ENCODE data around the gene SENP6.

Gene SENP6

DNA sequence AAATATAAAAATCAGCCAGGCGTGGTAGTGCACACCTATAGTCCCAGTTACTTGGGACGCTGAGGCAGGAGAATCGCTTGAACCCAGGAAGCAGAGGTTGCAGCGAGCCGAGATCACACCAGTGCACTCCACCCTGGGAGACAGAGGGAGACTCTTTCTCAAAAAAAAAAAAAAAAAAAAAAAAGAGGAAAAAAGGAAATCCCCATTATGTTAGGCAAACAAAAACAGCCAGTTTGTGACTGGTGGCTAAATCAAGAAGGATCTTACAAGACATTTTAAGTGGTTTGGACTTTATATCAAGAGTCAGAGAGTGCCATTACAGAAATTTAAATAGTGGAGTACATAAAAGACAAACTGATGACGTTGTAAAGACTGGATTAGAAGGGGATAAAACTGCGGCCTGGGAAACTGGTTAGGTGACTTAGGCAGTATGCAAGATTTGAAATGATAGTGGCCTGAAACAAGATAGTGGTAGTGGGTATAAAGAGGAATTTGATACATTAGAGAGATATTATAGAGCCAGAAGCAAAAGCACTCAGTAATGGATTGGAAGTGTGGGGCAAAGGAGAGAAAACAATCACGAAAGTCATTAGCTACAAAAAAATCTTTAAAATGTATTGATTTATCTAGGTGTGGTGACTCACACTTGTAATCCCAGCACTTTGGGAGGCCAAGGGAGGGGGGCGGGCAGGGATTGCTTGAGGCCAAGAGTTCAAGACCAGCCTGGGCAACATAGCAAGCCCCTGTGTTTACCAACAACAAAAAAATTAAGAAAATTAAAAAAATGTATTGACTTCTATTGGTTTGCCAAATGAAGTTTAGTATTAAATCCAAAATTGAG, 145.7 kb downstream of the SENP6 start:
- H3K9me3 ChIP-seq (ENCODE audit: control insufficient read depth, low read length) = no peaks in the 10 kb centered on the region
- WGBS, 2 experiments (ENCODE audit: insufficient coverage in 2 of 2) = 76 to 85% methylated on average over 5 to 6 of the region's 9 CpGs
- H3K27ac ChIP-seq (ENCODE audit: low read depth, low read length, severe bottlenecking) = no peak overlapping the region
- H3K4me1 ChIP-seq (ENCODE audit: control insufficient read depth, insufficient read depth, low read length, poor library complexity, severe bottlenecking) = peaks cover 9% of the 10 kb centered on the region
- H3K36me3 ChIP-seq (ENCODE audit: control insufficient read depth, insufficient read depth, low read length) = no peaks in the 10 kb centered on the region
- H3K4me3 ChIP-seq (ENCODE audit: extremely low read depth, insufficient read depth, low read length, poor library complexity, severe bottlenecking) = no peak overlapping the region

DNA sequence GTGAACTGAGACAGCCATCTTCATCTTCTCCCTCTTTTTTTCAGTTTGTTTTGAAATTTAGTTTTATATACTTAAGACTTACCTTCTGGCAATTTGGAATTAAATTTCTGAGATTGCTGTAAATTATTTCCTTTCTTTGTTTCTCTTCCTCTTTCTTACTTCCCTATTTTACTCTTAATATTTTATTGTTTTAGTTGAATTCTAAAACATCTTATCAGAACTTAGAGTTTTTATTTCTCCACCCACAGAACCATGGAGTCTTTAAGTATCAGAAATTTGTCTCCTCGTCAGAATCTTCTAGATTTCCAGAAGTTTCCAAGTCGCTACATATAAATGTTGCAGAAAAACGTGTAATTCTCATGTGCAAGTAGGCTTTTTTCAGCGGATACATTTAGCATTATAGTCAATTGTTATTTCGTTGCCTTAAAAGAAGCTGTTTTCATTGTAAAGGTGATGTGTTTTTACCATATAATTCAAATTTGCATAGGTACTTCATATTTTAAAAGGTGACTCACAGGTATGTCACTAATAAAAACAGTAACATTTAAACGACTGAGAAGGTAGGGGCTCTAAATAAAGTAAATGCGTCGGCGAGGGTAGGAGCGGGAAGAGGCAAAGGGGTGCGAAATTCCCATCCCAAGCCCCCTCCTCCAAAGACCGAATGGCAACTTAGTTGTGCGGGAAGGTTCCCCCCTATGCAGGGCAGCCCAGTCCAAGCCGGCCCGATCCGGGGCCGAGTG, 146.5 kb downstream of the SENP6 start:
- 13 to 15% methylated on average over 9 of the region's 17 CpGs for WGBS, 2 experiments (ENCODE audit: insufficient coverage in 2 of 2)
- H3K9me3 ChIP-seq (ENCODE audit: control insufficient read depth, low read length) = no peaks in the 10 kb centered on the region

DNA sequence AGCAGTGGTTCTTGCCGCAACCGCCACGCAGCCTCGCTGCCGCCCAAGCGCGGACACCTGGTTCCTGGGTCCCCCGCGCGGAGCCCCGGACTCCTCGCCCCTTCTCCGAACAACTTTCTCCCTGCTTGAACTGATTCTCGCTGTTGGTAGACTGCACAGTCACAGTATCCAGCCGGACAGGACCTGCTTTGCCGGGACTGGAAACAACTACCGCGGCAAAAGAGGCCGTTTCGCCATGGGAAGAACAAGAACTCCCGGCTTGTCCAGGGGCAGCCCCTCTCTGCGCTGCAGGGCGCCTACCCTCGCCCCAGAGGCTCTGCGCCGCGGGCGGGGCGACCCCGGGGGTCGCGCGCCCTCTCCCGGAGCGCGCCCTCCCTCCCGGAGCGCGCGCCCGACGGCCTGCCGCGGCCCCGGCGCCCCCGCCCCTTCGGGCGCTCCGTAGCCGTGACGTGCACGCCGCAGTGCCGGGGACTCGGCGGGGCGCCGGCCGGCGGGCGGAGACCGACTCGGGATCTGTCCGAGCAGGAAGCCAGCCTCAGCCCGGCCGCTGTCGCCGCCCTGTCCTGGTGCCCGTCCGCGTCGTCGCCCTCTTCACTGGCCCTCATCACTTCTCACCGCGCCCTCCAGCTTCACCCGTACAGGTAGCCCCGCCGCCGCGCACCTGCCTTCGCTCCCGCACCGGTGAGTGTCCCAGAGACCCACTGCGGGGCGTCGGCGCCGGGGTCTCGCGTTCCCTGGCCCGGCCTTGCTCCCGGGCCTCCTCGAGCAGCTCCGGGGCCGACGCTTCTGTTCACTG, 147.3 kb downstream of the SENP6 start, which contains the start of gene MYO6:
MYO6 (plus strand) TSS at position 497 of the 796 bp plus-strand sequence. CDS start 68,309 bp downstream, outside the sequence.
- H3K27ac ChIP-seq (ENCODE audit: low read depth, low read length, severe bottlenecking) = peak within 1 kb of the TSS; percentile 78
- WGBS, 2 experiments (ENCODE audit: insufficient coverage in 2 of 2) = 0% methylated on average over 51 to 78 of the region's 97 CpGs
- H3K36me3 ChIP-seq (ENCODE audit: control insufficient read depth, insufficient read depth, low read length) = no peaks in the 10 kb centered on the region
- peaks cover 12% of the 10 kb centered on the region for H3K4me1 ChIP-seq (ENCODE audit: control insufficient read depth, insufficient read depth, low read length, poor library complexity, severe bottlenecking)
- H3K9me3 ChIP-seq (ENCODE audit: control insufficient read depth, low read length) = no peaks in the 10 kb centered on the region
- H3K4me3 ChIP-seq (ENCODE audit: extremely low read depth, insufficient read depth, low read length, poor library complexity, severe bottlenecking) = peak within 1 kb of the TSS; percentile 86

More for the DNA sequence above, 146.5 kb downstream of the SENP6 start:
- H3K4me1 ChIP-seq (ENCODE audit: control insufficient read depth, insufficient read depth, low read length, poor library complexity, severe bottlenecking) = peaks cover 9% of the 10 kb centered on the region
- H3K27ac ChIP-seq (ENCODE audit: low read depth, low read length, severe bottlenecking) = peak overlapping the region; percentile 78
- H3K4me3 ChIP-seq (ENCODE audit: extremely low read depth, insufficient read depth, low read length, poor library complexity, severe bottlenecking) = peak overlapping the region; percentile 86
- H3K36me3 ChIP-seq (ENCODE audit: control insufficient read depth, insufficient read depth, low read length) = no peaks in the 10 kb centered on the region

DNA sequence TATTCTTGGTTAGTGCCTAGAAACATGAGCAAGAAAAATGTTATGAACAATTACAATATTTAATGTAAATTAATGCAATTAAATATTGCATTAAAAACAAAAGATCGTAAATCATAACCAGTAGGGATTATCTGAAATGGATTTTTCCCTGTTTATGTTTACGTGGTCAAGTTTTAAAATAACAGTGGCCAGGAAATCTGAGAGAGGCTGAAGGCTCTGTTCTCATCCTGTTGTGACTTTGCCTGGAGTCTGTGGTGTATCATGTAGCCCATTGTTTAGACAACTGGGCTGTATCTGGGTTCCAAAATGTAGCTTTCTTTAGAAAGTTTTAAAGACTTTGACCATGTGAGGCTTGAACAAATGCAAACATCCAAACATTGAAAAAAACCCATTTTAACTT, 149.8 kb downstream of the SENP6 start:
- 84 to 89% methylated on average over 1 to 2 of the region's 2 CpGs for WGBS, 2 experiments (ENCODE audit: insufficient coverage in 2 of 2)
- Histone ChIP-seq H3K4me3 (ENCODE audit: extremely low read depth, insufficient read depth, low read length, poor library complexity, severe bottlenecking) (no peak overlapping the region), H3K27ac (ENCODE audit: low read depth, low read length, severe bottlenecking) (no peak overlapping the region), H3K4me1 (ENCODE audit: control insufficient read depth, insufficient read depth, low read length, poor library complexity, severe bottlenecking) (peaks cover 13% of the 10 kb centered on the region), H3K36me3 (ENCODE audit: control insufficient read depth, insufficient read depth, low read length) (no peaks in the 10 kb centered on the region), H3K9me3 (ENCODE audit: control insufficient read depth, low read length) (no peaks in the 10 kb centered on the region)

DNA sequence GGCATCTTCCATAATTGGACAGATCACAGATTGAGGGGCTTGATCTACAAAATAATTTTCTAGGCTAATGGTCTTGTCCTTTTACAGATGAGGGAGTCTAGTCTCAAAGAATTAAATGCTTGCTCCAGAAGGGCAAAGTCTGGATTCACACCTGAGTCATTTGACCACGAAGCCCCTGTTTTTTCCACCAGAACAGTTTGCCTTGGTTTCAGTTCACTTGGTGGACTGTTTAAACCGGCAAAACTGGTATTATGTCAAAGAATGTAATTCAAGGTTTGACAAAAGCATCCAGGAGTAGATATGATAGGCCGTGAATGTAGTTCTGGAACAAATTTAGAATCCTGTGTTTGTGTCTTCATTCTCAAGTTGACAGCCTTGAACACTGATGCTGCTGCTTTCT, 150.7 kb downstream of the SENP6 start:
- H3K36me3 ChIP-seq (ENCODE audit: control insufficient read depth, insufficient read depth, low read length) = no peaks in the 10 kb centered on the region
- H3K9me3 ChIP-seq (ENCODE audit: control insufficient read depth, low read length) = no peaks in the 10 kb centered on the region
- 96 to 100% methylated on average over 3 of the region's 3 CpGs for WGBS, 2 experiments (ENCODE audit: insufficient coverage in 2 of 2)
- H3K4me1 ChIP-seq (ENCODE audit: control insufficient read depth, insufficient read depth, low read length, poor library complexity, severe bottlenecking) = peaks cover 13% of the 10 kb centered on the region
- no peak overlapping the region for H3K4me3 ChIP-seq (ENCODE audit: extremely low read depth, insufficient read depth, low read length, poor library complexity, severe bottlenecking)
- H3K27ac ChIP-seq (ENCODE audit: low read depth, low read length, severe bottlenecking) = peak overlapping the region; percentile 43

DNA sequence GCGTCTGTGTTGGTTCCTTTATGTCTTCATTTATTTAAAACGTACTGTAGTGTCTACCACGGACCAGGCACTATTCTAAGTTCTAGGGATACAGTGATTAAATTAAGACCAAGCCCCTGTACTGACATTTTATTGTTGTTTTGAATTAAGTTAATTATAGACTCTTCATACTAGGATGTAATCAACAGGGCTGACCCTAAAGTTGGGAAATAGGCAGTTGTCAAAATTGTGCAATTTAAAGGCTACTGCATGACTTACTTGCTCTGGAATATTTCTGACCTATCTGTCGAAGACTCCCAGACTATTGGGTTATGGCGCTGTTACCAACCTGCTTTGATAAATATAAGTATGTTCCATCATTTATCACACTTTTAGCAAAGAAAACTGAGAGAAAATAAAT, 154.0 kb downstream of the SENP6 start:
- Histone ChIP-seq H3K36me3 (ENCODE audit: control insufficient read depth, insufficient read depth, low read length) (no peaks in the 10 kb centered on the region), H3K27ac (ENCODE audit: low read depth, low read length, severe bottlenecking) (no peak overlapping the region), H3K4me1 (ENCODE audit: control insufficient read depth, insufficient read depth, low read length, poor library complexity, severe bottlenecking) (peaks cover 13% of the 10 kb centered on the region), H3K4me3 (ENCODE audit: extremely low read depth, insufficient read depth, low read length, poor library complexity, severe bottlenecking) (no peak overlapping the region), H3K9me3 (ENCODE audit: control insufficient read depth, low read length) (no peaks in the 10 kb centered on the region)
- WGBS, 2 experiments (ENCODE audit: insufficient coverage in 2 of 2) = 100% methylated on average over 1 to 2 of the region's 5 CpGs

DNA sequence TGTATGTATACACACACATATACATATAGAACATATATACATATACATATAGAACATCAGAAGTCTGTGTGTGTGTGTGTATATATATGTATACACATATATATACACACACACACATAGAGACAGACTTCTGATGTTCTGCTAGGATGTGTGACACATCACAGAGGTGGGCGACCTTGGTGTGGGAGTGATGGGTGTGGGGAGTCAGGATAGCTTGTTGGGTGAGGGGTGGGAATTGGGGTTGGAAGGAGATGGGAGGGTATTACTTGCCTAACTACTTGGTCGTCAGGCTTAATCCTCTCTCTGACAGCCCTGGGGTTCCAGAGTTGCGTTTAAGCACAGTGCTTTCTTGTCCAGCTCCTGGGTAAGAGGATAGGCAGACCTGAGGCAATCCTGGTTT, 155.6 kb downstream of the SENP6 start:
- 87 to 100% methylated on average over 1 to 2 of the region's 3 CpGs for WGBS, 2 experiments (ENCODE audit: insufficient coverage in 2 of 2)
- peaks cover 7% of the 10 kb centered on the region for H3K4me1 ChIP-seq (ENCODE audit: control insufficient read depth, insufficient read depth, low read length, poor library complexity, severe bottlenecking)

DNA sequence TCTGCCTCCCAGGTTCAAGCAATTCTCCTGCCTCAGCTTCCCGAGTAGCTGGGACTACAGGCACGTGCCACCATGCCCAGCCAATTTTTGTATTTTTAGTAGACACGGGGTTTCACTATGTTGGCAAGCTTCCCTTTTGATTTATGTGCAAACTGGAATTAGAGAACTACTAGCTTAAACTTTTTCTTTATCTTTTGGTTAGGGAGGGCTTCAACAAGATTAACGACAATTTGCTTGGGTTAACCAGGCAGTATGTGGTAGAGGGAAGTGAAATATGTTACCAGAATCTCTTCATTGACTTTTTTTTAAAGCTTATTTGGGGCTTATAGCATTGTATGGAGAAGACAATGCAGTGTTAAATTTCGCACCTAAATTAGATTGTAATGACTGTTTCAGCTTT, 156.4 kb downstream of the SENP6 start:
- H3K4me3 ChIP-seq (ENCODE audit: extremely low read depth, insufficient read depth, low read length, poor library complexity, severe bottlenecking) = no peak overlapping the region
- H3K27ac ChIP-seq (ENCODE audit: low read depth, low read length, severe bottlenecking) = no peak overlapping the region
- WGBS, 2 experiments (ENCODE audit: insufficient coverage in 2 of 2) = 93 to 100% methylated on average over 3 to 5 of the region's 5 CpGs
- H3K36me3 ChIP-seq (ENCODE audit: control insufficient read depth, insufficient read depth, low read length) = no peaks in the 10 kb centered on the region
- no peaks in the 10 kb centered on the region for H3K9me3 ChIP-seq (ENCODE audit: control insufficient read depth, low read length)
- H3K4me1 ChIP-seq (ENCODE audit: control insufficient read depth, insufficient read depth, low read length, poor library complexity, severe bottlenecking) = peaks cover 7% of the 10 kb centered on the region

More for the DNA sequence above, 155.6 kb downstream of the SENP6 start:
- no peak overlapping the region for H3K27ac ChIP-seq (ENCODE audit: low read depth, low read length, severe bottlenecking)
- H3K36me3 ChIP-seq (ENCODE audit: control insufficient read depth, insufficient read depth, low read length) = no peaks in the 10 kb centered on the region
- H3K4me3 ChIP-seq (ENCODE audit: extremely low read depth, insufficient read depth, low read length, poor library complexity, severe bottlenecking) = no peak overlapping the region
- no peaks in the 10 kb centered on the region for H3K9me3 ChIP-seq (ENCODE audit: control insufficient read depth, low read length)

DNA sequence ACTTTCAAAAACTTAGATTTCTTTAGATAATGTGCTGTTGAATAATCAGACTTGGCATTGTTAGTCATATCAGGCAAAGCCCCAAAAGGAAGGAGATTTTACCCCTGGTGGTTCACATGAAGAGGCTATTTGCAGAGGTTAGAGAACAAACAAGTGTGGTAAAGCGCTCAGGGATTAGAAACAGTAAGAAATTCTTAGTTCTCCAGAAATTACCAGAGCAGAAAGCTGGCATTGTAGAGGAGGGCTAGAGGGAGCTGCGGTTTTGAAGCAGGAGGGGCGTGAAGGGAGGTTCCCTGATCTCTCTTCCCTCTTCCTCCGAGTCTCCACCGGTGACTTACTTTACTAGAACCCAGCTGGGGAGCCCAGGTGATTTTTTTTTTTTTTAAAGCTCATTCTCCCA, 157.5 kb downstream of the SENP6 start:
- Histone ChIP-seq H3K36me3 (ENCODE audit: control insufficient read depth, insufficient read depth, low read length) (no peaks in the 10 kb centered on the region), H3K27ac (ENCODE audit: low read depth, low read length, severe bottlenecking) (no peak overlapping the region), H3K4me1 (ENCODE audit: control insufficient read depth, insufficient read depth, low read length, poor library complexity, severe bottlenecking) (peaks cover 3% of the 10 kb centered on the region), H3K9me3 (ENCODE audit: control insufficient read depth, low read length) (no peaks in the 10 kb centered on the region), H3K4me3 (ENCODE audit: extremely low read depth, insufficient read depth, low read length, poor library complexity, severe bottlenecking) (no peak overlapping the region)
- WGBS, 2 experiments (ENCODE audit: insufficient coverage in 2 of 2) = 83 to 88% methylated on average over 1 of the region's 5 CpGs

DNA sequence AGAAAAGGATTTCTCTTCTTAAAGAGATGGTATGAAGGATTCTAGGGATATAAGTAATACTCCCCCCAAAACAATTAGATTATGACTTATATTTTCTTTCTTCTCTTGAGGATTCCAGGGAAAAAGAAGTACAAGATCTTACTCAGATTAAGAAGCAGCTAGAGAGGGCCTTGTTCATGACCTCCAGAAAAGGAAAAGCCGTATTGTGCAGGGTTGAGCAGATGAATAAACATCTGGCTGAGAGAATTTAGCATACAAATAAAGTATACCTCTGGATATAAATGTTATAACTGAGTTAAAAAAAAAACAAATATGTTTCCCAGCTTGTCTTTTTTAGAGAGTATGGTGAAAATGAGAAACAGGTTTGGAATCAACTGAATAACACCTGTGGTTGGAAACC, 158.6 kb downstream of the SENP6 start:
- H3K4me3 ChIP-seq (ENCODE audit: extremely low read depth, insufficient read depth, low read length, poor library complexity, severe bottlenecking) = no peak overlapping the region
- no peaks in the 10 kb centered on the region for H3K9me3 ChIP-seq (ENCODE audit: control insufficient read depth, low read length)
- H3K36me3 ChIP-seq (ENCODE audit: control insufficient read depth, insufficient read depth, low read length) = no peaks in the 10 kb centered on the region
- no peak overlapping the region for H3K27ac ChIP-seq (ENCODE audit: low read depth, low read length, severe bottlenecking)
- peaks cover 3% of the 10 kb centered on the region for H3K4me1 ChIP-seq (ENCODE audit: control insufficient read depth, insufficient read depth, low read length, poor library complexity, severe bottlenecking)
- 80 to 100% methylated on average over 1 of the region's 1 CpG for WGBS, 2 experiments (ENCODE audit: insufficient coverage in 2 of 2)
